Kidney (tissue), 14 donors: ENCODE measurements around the gene ZC3H13. TPM values are rescaled to one million over a fixed set of nuclear protein-coding genes. Genes with fewer than 3 reads are reported as not detected.
"Not testable (repeated sequence)": the region's sequence is repeated elsewhere in the genome, so short reads cannot be mapped to it uniquely, and the experiment has no call there.

Experiments
- DNase-seq, 5 donors: peaks; one replicate each; pipeline ENCODE4 v3.0.0-alpha.2; 2013 to 2020
- FAIRE-seq: peaks from 2 replicates; lab custom pipeline; 2012; peaks lifted over from hg19 to GRCh38; lab: Jason Lieb, UNC
- H3K27ac ChIP-seq, 2 donors: one replicate each; pipeline ENCODE4 v1.7.0; 2013; ENCODE audit warnings: low read depth in 2 of 2, low read length in 2 of 2, inconsistent platforms in 1 of 2
- H3K27me3 ChIP-seq: one replicate; pipeline ENCODE4 v1.7.1; 2013; ENCODE audit warnings: low read length, inconsistent platforms; ENCODE audit not compliant: control insufficient read depth, insufficient read depth
- H3K36me3 ChIP-seq, 3 donors: one replicate each; pipeline versions ENCODE4 v1.7.0 to v1.7.1; 2013; ENCODE audit warnings: low read length in 3 of 3, control low read depth in 1 of 3, inconsistent platforms in 1 of 3; ENCODE audit not compliant: insufficient read depth in 3 of 3, control insufficient read depth in 2 of 3
- H3K4me1 ChIP-seq, 3 donors: one replicate each; pipeline versions ENCODE4 v1.7.0 to v1.7.1; 2013; ENCODE audit warnings: low read length in 3 of 3, inconsistent platforms in 1 of 3, low read depth in 1 of 3; ENCODE audit not compliant: control insufficient read depth in 2 of 3, insufficient read depth in 2 of 3
- H3K4me3 ChIP-seq, 3 donors: one replicate each; pipeline versions ENCODE4 v1.7.0 to v1.8.1; 2013; ENCODE audit warnings: low read length in 3 of 3, control low read depth in 1 of 3, inconsistent platforms in 1 of 3
- H3K9ac ChIP-seq, 3 donors: one replicate each; pipeline versions ENCODE4 v1.7.0 to v1.7.1; 2013; ENCODE audit warnings: low read length in 3 of 3, control low read depth in 1 of 3, inconsistent platforms in 1 of 3
- H3K9me3 ChIP-seq, 3 donors: one replicate each; pipeline versions ENCODE4 v1.7.0 to v1.7.1; 2013; ENCODE audit warnings: low read length in 3 of 3, control low read depth in 1 of 3, inconsistent platforms in 1 of 3; ENCODE audit not compliant: control insufficient read depth in 2 of 3, insufficient read depth in 1 of 3
- intact Hi-C: fragments of 100-400 bp; cut with DNase I; formaldehyde crosslinking; loops from one replicate; pipeline ENCODE4 v1.11.1; 2022
- polyA plus RNA-seq: library from polyadenylated mRNA; stranded (reverse); fragments of 350-450 nt; fragmentation: Illumina TruSeq; extraction: RNeasy Lipid Tissue Mini Kit (QIAGEN cat#74804); gene quantifications from one replicate; pipeline ENCODE4 v1.2.3, GENCODE V29; 2014; ENCODE audit warnings: low read depth, low replicate concordance; ENCODE audit not compliant: insufficient read depth
- total RNA-seq: library from RNA; stranded (reverse); fragmentation: NEBNext Ultra II Directional; extraction: Animal tissue kit (Norgen Biotek cat#: 25700); gene quantifications from one replicate; pipeline ENCODE4 v1.2.1, GENCODE V29; 2021
- TF ChIP-seq, protein P1 (sequence below): IDR thresholded peaks from 3 replicates; pipeline ENCODE4 v1.5.1; 2012; ENCODE audit warnings: mild to moderate bottlenecking, moderate library complexity, borderline replicate concordance; ENCODE audit not compliant: insufficient read depth; ENCODE audit errors: extremely low read depth
- donor health status: control.
- donor health status: control.
- donor health status: control.
- donor health status: control.
- donor health status: control.
- donor health status: DM: yes; HTN: yes; CAD: no.
- donor health status: Normal renal cell carcinoma (clear cell type).

The ZC3H13 gene
- total and polyA plus RNA-seq, 2 donors from 2014 or later, result 6.4 to 53.1 TPM

GRCh38 chr13:45994752-45995151, 57.8 kb downstream of the ZC3H13 start:
- no peaks in the 10 kb centered on the region for H3K27me3 ChIP-seq
- H3K9me3 ChIP-seq, result no peaks in the 10 kb centered on the region
- intact Hi-C loops, result no loop called here
- no peak overlapping the region for H3K9ac ChIP-seq
- H3K27ac ChIP-seq, result no peak overlapping the region
- peaks cover 0 to 9% (median 4%) of the 10 kb centered on the region in 3 donors for H3K4me1 ChIP-seq
- no peak for DNase-seq
- TF ChIP-seq, protein P1, sequence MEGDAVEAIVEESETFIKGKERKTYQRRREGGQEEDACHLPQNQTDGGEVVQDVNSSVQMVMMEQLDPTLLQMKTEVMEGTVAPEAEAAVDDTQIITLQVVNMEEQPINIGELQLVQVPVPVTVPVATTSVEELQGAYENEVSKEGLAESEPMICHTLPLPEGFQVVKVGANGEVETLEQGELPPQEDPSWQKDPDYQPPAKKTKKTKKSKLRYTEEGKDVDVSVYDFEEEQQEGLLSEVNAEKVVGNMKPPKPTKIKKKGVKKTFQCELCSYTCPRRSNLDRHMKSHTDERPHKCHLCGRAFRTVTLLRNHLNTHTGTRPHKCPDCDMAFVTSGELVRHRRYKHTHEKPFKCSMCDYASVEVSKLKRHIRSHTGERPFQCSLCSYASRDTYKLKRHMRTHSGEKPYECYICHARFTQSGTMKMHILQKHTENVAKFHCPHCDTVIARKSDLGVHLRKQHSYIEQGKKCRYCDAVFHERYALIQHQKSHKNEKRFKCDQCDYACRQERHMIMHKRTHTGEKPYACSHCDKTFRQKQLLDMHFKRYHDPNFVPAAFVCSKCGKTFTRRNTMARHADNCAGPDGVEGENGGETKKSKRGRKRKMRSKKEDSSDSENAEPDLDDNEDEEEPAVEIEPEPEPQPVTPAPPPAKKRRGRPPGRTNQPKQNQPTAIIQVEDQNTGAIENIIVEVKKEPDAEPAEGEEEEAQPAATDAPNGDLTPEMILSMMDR, result no peak
- H3K36me3 ChIP-seq, result peaks cover 2 to 6% (median 3%) of the 10 kb centered on the region in 3 donors
- FAIRE-seq, result no peak
- no peak overlapping the region for H3K4me3 ChIP-seq

DNA sequence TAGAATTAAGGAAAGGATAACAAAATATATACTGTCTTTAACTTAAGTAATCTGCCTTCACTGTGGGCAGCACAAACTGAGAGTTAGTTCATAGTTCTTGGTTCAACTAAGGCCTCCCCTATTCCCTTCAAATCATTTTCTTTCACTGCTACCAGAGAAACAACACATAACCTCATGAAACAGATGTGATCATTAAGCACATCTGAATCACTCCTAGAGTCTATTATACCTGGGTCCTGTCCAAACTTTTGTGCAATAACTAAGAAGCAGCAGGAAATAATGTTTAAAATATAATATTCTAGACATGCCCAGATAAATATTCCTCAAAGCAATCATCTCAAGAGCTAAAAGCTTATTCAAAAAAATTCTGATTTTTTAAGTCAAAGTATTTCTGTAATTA, 62.9 kb downstream of the ZC3H13 start:
- Histone ChIP-seq H3K9ac (no peak overlapping the region), H3K4me1 (peaks cover 0 to 5% (median 4%) of the 10 kb centered on the region in 3 donors), H3K27ac (no peak overlapping the region), H3K9me3 (no peaks in the 10 kb centered on the region), H3K4me3 (no peak overlapping the region), H3K27me3 (no peaks in the 10 kb centered on the region), H3K36me3 (peaks cover 5 to 21% (median 15%) of the 10 kb centered on the region in 3 donors)
- FAIRE-seq (no peak), DNase-seq (no peak)
- intact Hi-C loops, result no loop called here
- TF ChIP-seq, protein P1, result no peak

GRCh38 chr13:45981127-45981526, 71.4 kb downstream of the ZC3H13 start:
- H3K4me3 ChIP-seq, intact Hi-C loops, H3K9me3 ChIP-seq, H3K4me1 ChIP-seq, H3K27ac ChIP-seq, FAIRE-seq, H3K9ac ChIP-seq, H3K27me3 ChIP-seq, H3K36me3 ChIP-seq, DNase-seq: not testable (repeated sequence)

- Histone ChIP-seq H3K9me3 (no peaks in the 10 kb centered on the region), H3K4me1 (no peaks in the 10 kb centered on the region), H3K27me3 (no peaks in the 10 kb centered on the region), H3K9ac (no peak overlapping the region), H3K27ac (no peak overlapping the region), H3K36me3 (peaks cover 7 to 21% (median 10%) of the 10 kb centered on the region in 3 donors), H3K4me3 (no peak overlapping the region)
- FAIRE-seq (no peak), DNase-seq (no peak)
- TF ChIP-seq, protein P1, result no peak
- intact Hi-C loops, result no loop called here
Measured at GRCh38 chr13:45975337-45975736, 77.2 kb downstream of the ZC3H13 start.
